Neural cell (in vitro differentiated cells): ENCODE results near the gene NSFL1C. TPM values are rescaled to one million over a fixed set of nuclear protein-coding genes. Genes with fewer than 3 reads are reported as not detected.

ENCODE experiments used
- H2AFZ ChIP-seq: fragments of 200-600, 300-800 bp; sonication (generic), shearing (Covaris generic); 2 replicates; pipeline ENCODE4 v1.6.0; 2014; ENCODE audit warnings: low read depth, mild to moderate bottlenecking, antibody characterized with exemption, low read length, moderate library complexity
- H3F3A ChIP-seq: fragments of 200-600 bp; shearing (Covaris generic); 2 replicates; pipeline ENCODE4 v1.6.1; 2016; ENCODE audit warnings: mild to moderate bottlenecking, moderate library complexity, mixed read lengths, antibody characterized with exemption, low read length; ENCODE audit not compliant: insufficient read depth, poor library complexity, severe bottlenecking
- H3K27ac ChIP-seq: fragments of 200-600, 300-800 bp; sonication (generic), shearing (Covaris generic); 2 replicates; pipeline ENCODE4 v1.5.1; 2014; ENCODE audit warnings: mild to moderate bottlenecking, low read length, moderate library complexity
- H3K27me3 ChIP-seq: fragments of 300-800, 200-600 bp; sonication (generic), shearing (Covaris generic); 2 replicates; pipeline ENCODE4 v1.6.0; 2014; ENCODE audit warnings: mild to moderate bottlenecking, low read depth, low read length, moderate library complexity; ENCODE audit not compliant: insufficient read depth
- H3K36me3 ChIP-seq: fragments of 300-800, 200-600 bp; sonication (generic), shearing (Covaris generic); 2 replicates; pipeline ENCODE4 v1.5.1; 2014; ENCODE audit warnings: mild to moderate bottlenecking, antibody characterized with exemption, low read length, moderate library complexity; ENCODE audit not compliant: insufficient read depth
- H3K4me2 ChIP-seq: fragments of 300-800, 200-600 bp; sonication (generic), shearing (Covaris generic); 2 replicates; pipeline ENCODE4 v1.6.0; 2014; ENCODE audit warnings: mild to moderate bottlenecking, low read length
- H3K4me3 ChIP-seq: fragments of 300-800, 200-600 bp; sonication (generic), shearing (Covaris generic); 2 replicates; pipeline ENCODE4 v1.5.1; 2014; ENCODE audit warnings: mild to moderate bottlenecking, low read length, moderate library complexity
- H3K79me2 ChIP-seq: fragments of 200-600 bp; shearing (Covaris generic); replicated peaks from 2 replicates; pipeline ENCODE4 v1.6.0; 2014; ENCODE audit warnings: mild to moderate bottlenecking, low read length, moderate library complexity; ENCODE audit not compliant: insufficient read depth
- H3K9ac ChIP-seq: fragments of 300-800, 200-600 bp; sonication (generic), shearing (Covaris generic); 2 replicates; pipeline ENCODE4 v1.6.1; 2016; ENCODE audit warnings: mild to moderate bottlenecking, low read length, mixed read lengths
- H3K9me2 ChIP-seq: fragments of 200-600 bp; shearing (Covaris generic); 2 replicates; pipeline ENCODE4 v1.6.1; 2016; ENCODE audit warnings: mild to moderate bottlenecking, low read length, mixed read lengths; ENCODE audit not compliant: insufficient read depth
- H3K9me3 ChIP-seq: fragments of 200-600, 300-800 bp; sonication (generic), shearing (Covaris generic); 2 replicates; pipeline ENCODE4 v1.6.1; 2016; ENCODE audit warnings: mild to moderate bottlenecking, mixed run types, low read length, moderate library complexity, mixed read lengths
- H4K20me1 ChIP-seq: fragments of 200-600 bp; shearing (Covaris generic); 2 replicates; pipeline ENCODE4 v1.6.1; 2016; ENCODE audit warnings: mild to moderate bottlenecking, mixed run types; ENCODE audit not compliant: insufficient read depth
- EP300 ChIP-seq: fragments of 450-650 bp; conservative IDR thresholded peaks from 2 replicates; pipeline ENCODE4 v1.6.1; 2014; ENCODE audit warnings: antibody characterized with exemption, mild to moderate bottlenecking, moderate library complexity; ENCODE audit not compliant: poor library complexity, severe bottlenecking
- EZH2 ChIP-seq: fragments of 200-600, 300-800 bp; shearing (Covaris generic), sonication (generic); IDR thresholded peaks from 2 replicates; pipeline ENCODE4 v1.6.1; 2014; ENCODE audit warnings: antibody characterized with exemption, low read length, borderline replicate concordance, mild to moderate bottlenecking; ENCODE audit not compliant: insufficient read depth, poor library complexity, severe bottlenecking
- MXI1 ChIP-seq: fragments of 450-650 bp; conservative IDR thresholded peaks from 2 replicates; pipeline ENCODE4 v1.6.1; 2014; ENCODE audit warnings: antibody characterized with exemption, mild to moderate bottlenecking; ENCODE audit not compliant: poor library complexity, severe bottlenecking
- POLR2AphosphoS5 ChIP-seq: IDR thresholded peaks from 2 replicates; pipeline ENCODE4 v1.6.1; 2012
- RAD21 ChIP-seq: fragments of 450-650 bp; conservative IDR thresholded peaks from 2 replicates; pipeline ENCODE4 v1.6.1; 2014; ENCODE audit warnings: antibody characterized with exemption, mild to moderate bottlenecking, moderate library complexity
- SMC3 ChIP-seq: fragments of 450-650 bp; conservative IDR thresholded peaks from 2 replicates; pipeline ENCODE4 v1.6.1; 2014; ENCODE audit warnings: antibody characterized with exemption, mild to moderate bottlenecking, moderate library complexity; ENCODE audit not compliant: poor library complexity
- TAF1 ChIP-seq: IDR thresholded peaks from 2 replicates; pipeline ENCODE4 v1.6.1; 2012; ENCODE audit warnings: low read depth
- polyA plus RNA-seq: library from polyadenylated mRNA; depleted of rRNA; stranded (reverse); fragments of >200 nt; gene quantifications from 2 replicates; pipeline ENCODE4 v1.2.3, GENCODE V29; 2014
- TF ChIP-seq, protein P1 (sequence below): fragments of 450-650 bp; IDR thresholded peaks from 2 replicates; pipeline ENCODE4 v1.5.1; 2014; ENCODE audit warnings: antibody characterized with exemption, mild to moderate bottlenecking, moderate library complexity; ENCODE audit not compliant: poor library complexity, severe bottlenecking
- TF ChIP-seq, protein P2 (sequence below): IDR thresholded peaks from 2 replicates; pipeline ENCODE4 v1.6.1; 2012; ENCODE audit warnings: borderline replicate concordance

NSFL1C gene
- polyA plus RNA-seq, 1 donor from 2014 or later = 48.7 TPM

- Histone ChIP-seq H3K36me3 (no peaks in the 10 kb centered on the region), H3K9me2 (no peaks in the 10 kb centered on the region), H3F3A (no peaks in the 10 kb centered on the region), H3K9ac (no peak overlapping the region), H3K27ac (no peak overlapping the region), H4K20me1 (no peaks in the 10 kb centered on the region), H2AFZ (no peak overlapping the region), H3K4me2 (no peak overlapping the region), H3K27me3 (no peaks in the 10 kb centered on the region), H3K9me3 (no peaks in the 10 kb centered on the region), H3K4me3 (no peak overlapping the region), H3K79me2 (no peaks in the 10 kb centered on the region)
- TF ChIP-seq SMC3 (no peak), POLR2AphosphoS5 (no peak), EP300 (no peak), RAD21 (no peak), TAF1 (no peak), MXI1 (no peak), EZH2 (no peak)
- TF ChIP-seq, protein P1, sequence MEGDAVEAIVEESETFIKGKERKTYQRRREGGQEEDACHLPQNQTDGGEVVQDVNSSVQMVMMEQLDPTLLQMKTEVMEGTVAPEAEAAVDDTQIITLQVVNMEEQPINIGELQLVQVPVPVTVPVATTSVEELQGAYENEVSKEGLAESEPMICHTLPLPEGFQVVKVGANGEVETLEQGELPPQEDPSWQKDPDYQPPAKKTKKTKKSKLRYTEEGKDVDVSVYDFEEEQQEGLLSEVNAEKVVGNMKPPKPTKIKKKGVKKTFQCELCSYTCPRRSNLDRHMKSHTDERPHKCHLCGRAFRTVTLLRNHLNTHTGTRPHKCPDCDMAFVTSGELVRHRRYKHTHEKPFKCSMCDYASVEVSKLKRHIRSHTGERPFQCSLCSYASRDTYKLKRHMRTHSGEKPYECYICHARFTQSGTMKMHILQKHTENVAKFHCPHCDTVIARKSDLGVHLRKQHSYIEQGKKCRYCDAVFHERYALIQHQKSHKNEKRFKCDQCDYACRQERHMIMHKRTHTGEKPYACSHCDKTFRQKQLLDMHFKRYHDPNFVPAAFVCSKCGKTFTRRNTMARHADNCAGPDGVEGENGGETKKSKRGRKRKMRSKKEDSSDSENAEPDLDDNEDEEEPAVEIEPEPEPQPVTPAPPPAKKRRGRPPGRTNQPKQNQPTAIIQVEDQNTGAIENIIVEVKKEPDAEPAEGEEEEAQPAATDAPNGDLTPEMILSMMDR = no peak
- TF ChIP-seq, protein P2, sequence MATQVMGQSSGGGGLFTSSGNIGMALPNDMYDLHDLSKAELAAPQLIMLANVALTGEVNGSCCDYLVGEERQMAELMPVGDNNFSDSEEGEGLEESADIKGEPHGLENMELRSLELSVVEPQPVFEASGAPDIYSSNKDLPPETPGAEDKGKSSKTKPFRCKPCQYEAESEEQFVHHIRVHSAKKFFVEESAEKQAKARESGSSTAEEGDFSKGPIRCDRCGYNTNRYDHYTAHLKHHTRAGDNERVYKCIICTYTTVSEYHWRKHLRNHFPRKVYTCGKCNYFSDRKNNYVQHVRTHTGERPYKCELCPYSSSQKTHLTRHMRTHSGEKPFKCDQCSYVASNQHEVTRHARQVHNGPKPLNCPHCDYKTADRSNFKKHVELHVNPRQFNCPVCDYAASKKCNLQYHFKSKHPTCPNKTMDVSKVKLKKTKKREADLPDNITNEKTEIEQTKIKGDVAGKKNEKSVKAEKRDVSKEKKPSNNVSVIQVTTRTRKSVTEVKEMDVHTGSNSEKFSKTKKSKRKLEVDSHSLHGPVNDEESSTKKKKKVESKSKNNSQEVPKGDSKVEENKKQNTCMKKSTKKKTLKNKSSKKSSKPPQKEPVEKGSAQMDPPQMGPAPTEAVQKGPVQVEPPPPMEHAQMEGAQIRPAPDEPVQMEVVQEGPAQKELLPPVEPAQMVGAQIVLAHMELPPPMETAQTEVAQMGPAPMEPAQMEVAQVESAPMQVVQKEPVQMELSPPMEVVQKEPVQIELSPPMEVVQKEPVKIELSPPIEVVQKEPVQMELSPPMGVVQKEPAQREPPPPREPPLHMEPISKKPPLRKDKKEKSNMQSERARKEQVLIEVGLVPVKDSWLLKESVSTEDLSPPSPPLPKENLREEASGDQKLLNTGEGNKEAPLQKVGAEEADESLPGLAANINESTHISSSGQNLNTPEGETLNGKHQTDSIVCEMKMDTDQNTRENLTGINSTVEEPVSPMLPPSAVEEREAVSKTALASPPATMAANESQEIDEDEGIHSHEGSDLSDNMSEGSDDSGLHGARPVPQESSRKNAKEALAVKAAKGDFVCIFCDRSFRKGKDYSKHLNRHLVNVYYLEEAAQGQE = no peak
These were observed 6.1 kb upstream of the NSFL1C start for GRCh38 chr20:1472556-1473245.

- no peaks in the 10 kb centered on the region for H3K9me2 ChIP-seq
- no peaks in the 10 kb centered on the region for H3F3A ChIP-seq
- H3K9ac ChIP-seq = no peak overlapping the region
- no peaks in the 10 kb centered on the region for H3K27me3 ChIP-seq
- no peaks in the 10 kb centered on the region for H3K9me3 ChIP-seq
- H3K4me3 ChIP-seq = no peak overlapping the region
- H2AFZ ChIP-seq = no peak overlapping the region
- H3K27ac ChIP-seq = no peak overlapping the region
- TF ChIP-seq EZH2 (no peak), POLR2AphosphoS5 (no peak), TAF1 (no peak), MXI1 (no peak), EP300 (no peak), RAD21 (no peak), SMC3 (no peak)
- TF ChIP-seq, protein P2 = no peak
- TF ChIP-seq, protein P1 = no peak
- no peaks in the 10 kb centered on the region for H3K79me2 ChIP-seq
- no peaks in the 10 kb centered on the region for H3K36me3 ChIP-seq
- no peak overlapping the region for H3K4me2 ChIP-seq
- H4K20me1 ChIP-seq = no peaks in the 10 kb centered on the region
These were observed 4.6 kb upstream of the NSFL1C start for GRCh38 chr20:1471242-1471641.
